Heart left ventricle (tissue), 16 donors: ENCODE results near the gene SEMA3F. TPM values are rescaled to one million over a fixed set of nuclear protein-coding genes. Genes with fewer than 3 reads are reported as not detected.
A peak's percentile ranks its signal among the peaks of the same experiment; 100 is the strongest.

Source experiments
- ATAC-seq, 4 donors: fragments of 200-7000 bp; cut with Tn5 transposase; one replicate each; pipeline ENCODE4 v1.9.1; 2020 to 2022; ENCODE audit warnings: moderate library complexity in 4 of 4, mild to moderate bottlenecking in 3 of 4, moderate number of reproducible peaks in 1 of 4
- DNase-seq, 5 donors: peaks; one replicate each; pipeline ENCODE4 v3.0.0-alpha.2; 2020
- H3K27ac ChIP-seq, 12 donors: fragments of 200-600 bp; sonication (generic) in 4 of 12; one replicate each; pipeline versions ENCODE4 v1.5.0 to v1.8.0; 2016 to 2022; ENCODE audit warnings: mild to moderate bottlenecking in 2 of 12
- H3K27me3 ChIP-seq, 9 donors: fragments of 200-600 bp; sonication (generic) in 2 of 9; one replicate each; pipeline versions ENCODE4 v1.5.1 to v1.8.0; 2016 to 2022; ENCODE audit warnings: mild to moderate bottlenecking in 3 of 9
- H3K36me3 ChIP-seq, 9 donors: fragments of 200-600 bp; sonication (generic) in 2 of 9; one replicate each; pipeline versions ENCODE4 v1.5.0 to v1.8.0; 2018 to 2022; ENCODE audit warnings: mild to moderate bottlenecking in 2 of 9
- H3K4me1 ChIP-seq, 12 donors: fragments of 200-600 bp; sonication (generic) in 4 of 12; one replicate each; pipeline versions ENCODE4 v1.5.0 to v1.8.0; 2016 to 2022; ENCODE audit warnings: mild to moderate bottlenecking in 3 of 12
- H3K4me3 ChIP-seq, 12 donors: fragments of 200-600 bp; sonication (generic) in 4 of 12; one replicate each; pipeline versions ENCODE4 v1.5.0 to v1.8.0; 2017 to 2022; ENCODE audit warnings: mild to moderate bottlenecking in 9 of 12, moderate library complexity in 4 of 12
- H3K9me3 ChIP-seq, 12 donors: fragments of 200-600 bp; sonication (generic) in 4 of 12; one replicate each; pipeline versions ENCODE4 v1.5.0 to v1.8.0; 2016 to 2022; ENCODE audit warnings: mild to moderate bottlenecking in 1 of 12
- POLR2A ChIP-seq, 2 donors: fragments of 450-650 bp; IDR thresholded peaks; one replicate each; pipeline ENCODE4 v1.6.1; 2017; ENCODE audit warnings: antibody characterized with exemption in 2 of 2, mild to moderate bottlenecking in 2 of 2, moderate library complexity in 2 of 2
- WGBS, 4 donors: extraction: QIAGEN DNeasy Blood & Tissue Kit in 2 of 4; methylation state at CpG; one replicate each; pipeline versions ENCODE4 v1.1.5 to v1.1.7; 2013 to 2018; 5-methylcytosine and 5-hydroxymethylcytosine counted together
- intact Hi-C, 10 donors: fragments of 100-400 bp; cut with DNase I; formaldehyde crosslinking; loops; one replicate each; pipeline versions ENCODE4 v1.11.1 to v1.14.2; 2022
- polyA plus RNA-seq, 2 donors: library from polyadenylated mRNA; stranded (reverse); fragments of 200-250 nt; gene quantifications; one replicate each; pipeline ENCODE4 v1.2.3, GENCODE V29; 2013
- total RNA-seq, 9 donors: library from RNA; depleted of rRNA in 2 of 9; stranded (reverse); fragments of >200 nt in 2 of 9; fragmentation: NEBNext Ultra II Directional in 3 of 9; extraction: Animal tissue kit (Norgen Biotek cat#: 25700) in 3 of 9; gene quantifications; one replicate each; pipeline versions ENCODE4 v1.1.0 to v1.2.4, GENCODE V29; 2016 to 2023
- TF ChIP-seq, protein P1 (sequence below), 12 donors: fragments of 200-600 bp; sonication (generic) in 4 of 12; IDR thresholded peaks; one replicate each; pipeline versions ENCODE4 v1.5.0 to v1.8.0; 2018 to 2022; ENCODE audit warnings: antibody characterized with exemption in 12 of 12, mild to moderate bottlenecking in 5 of 12
- donor health status: ischemic (EF 13 %, LVEDD 7.1; RV severe dilation, severe dysfunction).
- donor health status: healthy with polysubstance abuse.
- donor health status: DM: no; HTN: yes; CAD: no.
- donor health status: DM: no; HTN: no; CAD: no.
- donor health status: ischemic (EF 25% LVEDD 6.9; RV normal size, moderate dysfunction).
- donor health status: ischemic (EF 25% LVEDD 5.7; RV mildly dilated, moderate dysfunction).
- donor health status: healthy.
- donor health status: DM: yes; HTN: yes; CAD: no.
- donor health status: ischemic (EF 35%, LVEDD 5.7; RV mildly dilated, moderate dysfunction).
- donor health status: nonischemic (EF 11% LVEDD 7.7; RV severe dilation, severe dysfunction).
- donor health status: DM: yes; HTN: yes; CAD: no.
- donor health status: PGD.
- donor health status: ischemic (EF 29% LVEDD 5.4; RV normal size, mild dysfunction).
- donor health status: nonischemic (EF 23%, LVEDD 6.1; RV moderate dilation, normal function).

Gene SEMA3F
- total and polyA plus RNA-seq, 11 donors, result 6.1 to 94.1 (median 11.3) TPM

- peaks cover 0 to 19% (median 0%) of the 10 kb centered on the region in 12 donors for H3K4me1 ChIP-seq
- H3K9me3 ChIP-seq, result no peaks in the 10 kb centered on the region
- no peaks in the 10 kb centered on the region for H3K27me3 ChIP-seq
- H3K4me3 ChIP-seq, result no peak overlapping the region
- H3K27ac ChIP-seq, result no peak overlapping the region
- WGBS, 4 donors, result 85 to 88% (median 86%) methylated on average over 4 of the region's 4 CpGs
- intact Hi-C loops, result loop anchor here in 2 of 10 donors (10.0 kb wide), 1 partner anchor 147 kb away; the partner anchor contains the start of gene LSMEM2 (in 2 of the 2)
- TF ChIP-seq, protein P1, sequence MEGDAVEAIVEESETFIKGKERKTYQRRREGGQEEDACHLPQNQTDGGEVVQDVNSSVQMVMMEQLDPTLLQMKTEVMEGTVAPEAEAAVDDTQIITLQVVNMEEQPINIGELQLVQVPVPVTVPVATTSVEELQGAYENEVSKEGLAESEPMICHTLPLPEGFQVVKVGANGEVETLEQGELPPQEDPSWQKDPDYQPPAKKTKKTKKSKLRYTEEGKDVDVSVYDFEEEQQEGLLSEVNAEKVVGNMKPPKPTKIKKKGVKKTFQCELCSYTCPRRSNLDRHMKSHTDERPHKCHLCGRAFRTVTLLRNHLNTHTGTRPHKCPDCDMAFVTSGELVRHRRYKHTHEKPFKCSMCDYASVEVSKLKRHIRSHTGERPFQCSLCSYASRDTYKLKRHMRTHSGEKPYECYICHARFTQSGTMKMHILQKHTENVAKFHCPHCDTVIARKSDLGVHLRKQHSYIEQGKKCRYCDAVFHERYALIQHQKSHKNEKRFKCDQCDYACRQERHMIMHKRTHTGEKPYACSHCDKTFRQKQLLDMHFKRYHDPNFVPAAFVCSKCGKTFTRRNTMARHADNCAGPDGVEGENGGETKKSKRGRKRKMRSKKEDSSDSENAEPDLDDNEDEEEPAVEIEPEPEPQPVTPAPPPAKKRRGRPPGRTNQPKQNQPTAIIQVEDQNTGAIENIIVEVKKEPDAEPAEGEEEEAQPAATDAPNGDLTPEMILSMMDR (IDR thresholded peaks at IDR 0.05), result no peak
- no peak for TF ChIP-seq POLR2A (IDR thresholded peaks at IDR 0.05)
- no peaks in the 10 kb centered on the region for H3K36me3 ChIP-seq
- peak in 2 of 5 donors; percentile 2 to 10 for DNase-seq
- ATAC-seq, result no peak
These were observed 27.1 kb upstream of the SEMA3F start for GRCh38 chr3:50128001-50128400.

- no peak for DNase-seq
These were observed 24.7 kb upstream of the SEMA3F start for GRCh38 chr3:50130436-50130835.

GRCh38 chr3:50132421-50133282 is 22.5 kb upstream of the SEMA3F start:
- Histone ChIP-seq H3K27me3 (no peaks in the 10 kb centered on the region), H3K4me3 (no peak overlapping the region), H3K36me3 (no peaks in the 10 kb centered on the region), H3K27ac (no peak overlapping the region), H3K4me1 (peaks cover 0 to 12% (median 0%) of the 10 kb centered on the region in 12 donors), H3K9me3 (no peaks in the 10 kb centered on the region)
- no peak for ATAC-seq
- TF ChIP-seq, protein P1 (IDR thresholded peaks at IDR 0.05), result no peak
- TF ChIP-seq POLR2A (IDR thresholded peaks at IDR 0.05), result no peak
- intact Hi-C loops, result no loop called here
- 63 to 78% (median 67%) methylated on average over 5 to 6 of the region's 6 CpGs for WGBS, 4 donors
- no peak for DNase-seq

More at GRCh38 chr3:50130436-50130835, 24.7 kb upstream of the SEMA3F start:
- H3K36me3 ChIP-seq, result no peaks in the 10 kb centered on the region
- H3K27ac ChIP-seq, result no peak overlapping the region
- 93 to 99% (median 96%) methylated on average over 2 of the region's 2 CpGs for WGBS, 4 donors
- TF ChIP-seq POLR2A (IDR thresholded peaks at IDR 0.05), result no peak
- TF ChIP-seq, protein P1 (IDR thresholded peaks at IDR 0.05), result no peak
- ATAC-seq, result no peak
- no peaks in the 10 kb centered on the region for H3K9me3 ChIP-seq
- intact Hi-C loops, result no loop called here
- H3K4me3 ChIP-seq, result no peak overlapping the region
- no peaks in the 10 kb centered on the region for H3K27me3 ChIP-seq
- peaks cover 0 to 11% (median 0%) of the 10 kb centered on the region in 12 donors for H3K4me1 ChIP-seq

- Histone ChIP-seq H3K4me1 (peaks cover 0 to 13% (median 0%) of the 10 kb centered on the region in 12 donors), H3K27ac (no peak overlapping the region), H3K36me3 (no peaks in the 10 kb centered on the region), H3K4me3 (no peak overlapping the region), H3K9me3 (no peaks in the 10 kb centered on the region), H3K27me3 (no peaks in the 10 kb centered on the region)
- ATAC-seq, result no peak
- TF ChIP-seq, protein P1 (IDR thresholded peaks at IDR 0.05), result no peak
- no peak for TF ChIP-seq POLR2A (IDR thresholded peaks at IDR 0.05)
- WGBS, 4 donors, result 69 to 80% (median 75%) methylated on average over 4 of the region's 4 CpGs
- DNase-seq, result no peak
- intact Hi-C loops, result no loop called here
These were observed 21.9 kb upstream of the SEMA3F start for GRCh38 chr3:50133283-50133615.
